HEK293 (cell line): ENCODE results near the gene CHRNA10.

Source experiments
- CTCF ChIA-PET: fragments of 350-600 bp; formaldehyde crosslinking; extraction: SDS; loops from one replicate; lab custom pipeline; 2021; ENCODE audit warnings: antibody characterized with exemption; lab: Yijun Ruan, JAX
- POLR2A ChIA-PET: fragments of 300-600 bp; formaldehyde crosslinking; extraction: SDS; loops from one replicate; lab custom pipeline; 2020; ENCODE audit warnings: antibody characterized with exemption, inconsistent platforms; lab: Yijun Ruan, JAX
- H3K27ac ChIP-seq: fragments of 200-500 bp; sonication (Bioruptor generic); 2 replicates; pipeline ENCODE4 v1.5.1; 2014; ENCODE audit warnings: low read depth, low read length, control low read depth, inconsistent platforms; ENCODE audit errors: extremely low read depth
- H3K36me3 ChIP-seq, 2 experiments: fragments of 200-500 bp in 1 of 2; sonication (Bioruptor generic) in 1 of 2; 1 replicate in 1 of 2; 2 replicates in 1 of 2; pipeline ENCODE4 v1.5.1; 2014 to 2017; ENCODE audit warnings: inconsistent platforms in 2 of 2, low read length in 2 of 2; ENCODE audit not compliant: control insufficient read depth in 2 of 2, insufficient read depth in 1 of 2
- H3K4me1 ChIP-seq: fragments of 200-500 bp; sonication (Bioruptor generic); 2 replicates; pipeline ENCODE4 v1.5.1; 2014; ENCODE audit warnings: mild to moderate bottlenecking, low read length, inconsistent platforms; ENCODE audit not compliant: control insufficient read depth, insufficient read depth
- H3K4me3 ChIP-seq: 2 replicates; pipeline ENCODE4 v1.5.1; 2011; ENCODE audit warnings: low read depth, mild to moderate bottlenecking, control low read depth, low read length, moderate library complexity
- H3K9me3 ChIP-seq: fragments of 200-500 bp; sonication (Bioruptor generic); 2 replicates; pipeline ENCODE4 v1.5.1; 2014; ENCODE audit warnings: low read depth, low read length, inconsistent platforms; ENCODE audit not compliant: control insufficient read depth, insufficient read depth
- BCL6B ChIP-seq: fragments of 450-650 bp; formaldehyde crosslinking; IDR thresholded peaks from 2 replicates; pipeline ENCODE4 v1.5.1; 2017; ENCODE audit warnings: missing biosample characterization, missing genetic modification characterization
- IKZF3 ChIP-seq: fragments of 450-650 bp; IDR thresholded peaks from 2 replicates; pipeline ENCODE4 v1.5.0; 2018; ENCODE audit warnings: missing biosample characterization, mild to moderate bottlenecking, missing genetic modification characterization, moderate library complexity
- KLF7 ChIP-seq: fragments of 450-650 bp; formaldehyde crosslinking; IDR thresholded peaks from 2 replicates; pipeline ENCODE4 v1.5.1; 2016; ENCODE audit warnings: missing biosample characterization, missing genetic modification characterization, borderline replicate concordance
- REPIN1 ChIP-seq: fragments of 450-650 bp; formaldehyde crosslinking; IDR thresholded peaks from 2 replicates; pipeline ENCODE4 v1.5.1; 2017; ENCODE audit warnings: missing biosample characterization, missing genetic modification characterization, low read depth
- SCRT1 ChIP-seq: fragments of 450-650 bp; formaldehyde crosslinking; IDR thresholded peaks from 2 replicates; pipeline ENCODE4 v1.5.1; 2016; ENCODE audit warnings: missing biosample characterization, missing genetic modification characterization, borderline replicate concordance
- SP3 ChIP-seq: fragments of 450-650 bp; formaldehyde crosslinking; IDR thresholded peaks from 2 replicates; pipeline ENCODE4 v1.5.1; 2016; ENCODE audit warnings: missing biosample characterization, missing genetic modification characterization
- SP7 ChIP-seq: fragments of 450-650 bp; formaldehyde crosslinking; IDR thresholded peaks from 2 replicates; pipeline ENCODE4 v1.5.1; 2016; ENCODE audit warnings: missing biosample characterization, missing genetic modification characterization
- YY1 ChIP-seq: fragments of 450-650 bp; formaldehyde crosslinking; IDR thresholded peaks from 2 replicates; pipeline ENCODE4 v1.5.1; 2018; ENCODE audit warnings: missing biosample characterization, missing genetic modification characterization
- ZBTB49 ChIP-seq: fragments of 450-650 bp; formaldehyde crosslinking; IDR thresholded peaks from 2 replicates; pipeline ENCODE4 v1.5.1; 2016; ENCODE audit warnings: missing biosample characterization, missing genetic modification characterization, low read depth
- ZEB2 ChIP-seq: fragments of 450-650 bp; formaldehyde crosslinking; IDR thresholded peaks from 2 replicates; pipeline ENCODE4 v1.5.1; 2016; ENCODE audit warnings: missing biosample characterization, missing genetic modification characterization
- ZFHX2 ChIP-seq: fragments of 450-650 bp; formaldehyde crosslinking; conservative IDR thresholded peaks from 2 replicates; pipeline ENCODE4 v1.5.1; 2016; ENCODE audit warnings: missing biosample characterization, missing genetic modification characterization
- ZNF114 ChIP-seq: fragments of 450-650 bp; formaldehyde crosslinking; IDR thresholded peaks from 2 replicates; pipeline ENCODE4 v1.5.0; 2017; ENCODE audit warnings: missing biosample characterization, missing genetic modification characterization
- ZNF121 ChIP-seq: fragments of 450-650 bp; formaldehyde crosslinking; IDR thresholded peaks from 2 replicates; pipeline ENCODE4 v1.5.1; 2016; ENCODE audit warnings: missing biosample characterization, missing genetic modification characterization
- ZNF157 ChIP-seq: fragments of 450-650 bp; formaldehyde crosslinking; IDR thresholded peaks from 2 replicates; pipeline ENCODE4 v1.5.1; 2016; ENCODE audit warnings: missing biosample characterization, missing genetic modification characterization
- ZNF19 ChIP-seq: fragments of 450-650 bp; formaldehyde crosslinking; IDR thresholded peaks from 2 replicates; pipeline ENCODE4; 2016; ENCODE audit warnings: missing biosample characterization, missing genetic modification characterization, low read depth
- ZNF513 ChIP-seq: fragments of 450-650 bp; IDR thresholded peaks from 2 replicates; pipeline ENCODE4 v1.5.1; 2018; ENCODE audit warnings: missing biosample characterization, missing genetic modification characterization
- ZNF585B ChIP-seq: fragments of 450-650 bp; formaldehyde crosslinking; IDR thresholded peaks from 2 replicates; pipeline ENCODE4 v1.5.1; 2016; ENCODE audit warnings: missing biosample characterization, missing genetic modification characterization
- ZNF600 ChIP-seq: fragments of 450-650 bp; formaldehyde crosslinking; IDR thresholded peaks from 2 replicates; pipeline ENCODE4 v1.5.1; 2016; ENCODE audit warnings: missing biosample characterization, missing genetic modification characterization
- ZNF645 ChIP-seq: fragments of 450-650 bp; formaldehyde crosslinking; IDR thresholded peaks from 2 replicates; pipeline ENCODE4; 2016; ENCODE audit warnings: missing biosample characterization, missing genetic modification characterization
- ZSCAN23 ChIP-seq: fragments of 450-650 bp; formaldehyde crosslinking; IDR thresholded peaks from 2 replicates; pipeline ENCODE4 v1.5.1; 2016; ENCODE audit warnings: missing biosample characterization, missing genetic modification characterization
- ZSCAN5A ChIP-seq: fragments of 450-650 bp; formaldehyde crosslinking; IDR thresholded peaks from 2 replicates; pipeline ENCODE4 v1.5.1; 2016; ENCODE audit warnings: missing biosample characterization, missing genetic modification characterization
- ZXDB ChIP-seq: fragments of 450-650 bp; formaldehyde crosslinking; IDR thresholded peaks from 2 replicates; pipeline ENCODE4 v1.5.1; 2016; ENCODE audit warnings: missing biosample characterization, missing genetic modification characterization

The CHRNA10 gene

GRCh38 chr11:3710485-3711259, 39.5 kb upstream of the CHRNA10 start:
- no peak for TF ChIP-seq ZNF513 (tag by site-specific recombination)
- no peak for TF ChIP-seq ZNF157 (tag by site-specific recombination)
- no peak for TF ChIP-seq IKZF3 (tag by site-specific recombination)
- TF ChIP-seq ZNF121 (tag by site-specific recombination): no peak
- TF ChIP-seq BCL6B (tag by site-specific recombination): no peak
- no peak for TF ChIP-seq ZSCAN23 (tag by site-specific recombination)
- no peak for TF ChIP-seq ZNF19 (tag by site-specific recombination)
- TF ChIP-seq REPIN1 (tag by site-specific recombination): no peak
- Histone ChIP-seq H3K4me3 (no peak overlapping the region), H3K4me1 (no peaks in the 10 kb centered on the region), H3K36me3 (peaks cover 11 to 89% of the 10 kb centered on the region in 2 experiments), H3K9me3 (no peaks in the 10 kb centered on the region), H3K27ac (no peak overlapping the region)
- ChIA-PET CTCF (interaction anchor here (0.6 to 0.8 kb wide), 2 partner anchors 8 to 112 kb away, joined by 4 to 5 read pairs; no protein-coding TSS in a partner anchor), POLR2A (no interaction called here)

GRCh38 chr11:3709977-3710376, 38.8 kb upstream of the CHRNA10 start:
- no peaks in the 10 kb centered on the region for H3K4me1 ChIP-seq
- no peak overlapping the region for H3K4me3 ChIP-seq
- no peak overlapping the region for H3K27ac ChIP-seq
- POLR2A ChIA-PET: no interaction called here
- TF ChIP-seq ZSCAN5A (no peak), SCRT1 (tag by site-specific recombination) (no peak), ZBTB49 (tag by site-specific recombination) (no peak)
- H3K36me3 ChIP-seq: peaks cover 9 to 89% of the 10 kb centered on the region in 2 experiments
- CTCF ChIA-PET: no interaction called here
- no peaks in the 10 kb centered on the region for H3K9me3 ChIP-seq

GRCh38 chr11:3707176-3707575, 36.0 kb upstream of the CHRNA10 start:
- no peak overlapping the region for H3K27ac ChIP-seq
- peaks cover 16 to 90% of the 10 kb centered on the region in 2 experiments for H3K36me3 ChIP-seq
- CTCF ChIA-PET: no interaction called here
- no peaks in the 10 kb centered on the region for H3K4me1 ChIP-seq
- POLR2A ChIA-PET: no interaction called here
- no peaks in the 10 kb centered on the region for H3K9me3 ChIP-seq
- no peak overlapping the region for H3K4me3 ChIP-seq
- TF ChIP-seq ZNF114 (tag by site-specific recombination) (no peak), KLF7 (no peak), SP3 (tag by site-specific recombination) (no peak), ZEB2 (tag by site-specific recombination) (no peak), YY1 (tag by site-specific recombination) (no peak), ZFHX2 (tag by site-specific recombination) (no peak), SCRT1 (tag by site-specific recombination) (no peak), BCL6B (tag by site-specific recombination) (no peak), ZNF645 (no peak), ZNF585B (tag by site-specific recombination) (no peak), ZXDB (tag by site-specific recombination) (no peak), SP7 (tag by site-specific recombination) (no peak), ZNF600 (tag by site-specific recombination) (no peak)
